Keratinocyte (primary cell): ENCODE measurements around the gene CCDC192. TPM values are rescaled to one million over a fixed set of nuclear protein-coding genes. Genes with fewer than 3 reads are reported as not detected.

ENCODE experiments used
- DNase-seq: peaks from one replicate; pipeline ENCODE4 v3.0.0-alpha.2; 2011; ENCODE audit warnings: low read depth, missing footprints, low spot score
- FAIRE-seq: peaks from 2 replicates; lab custom pipeline; 2011; peaks lifted over from hg19 to GRCh38; lab: Jason Lieb, UNC
- H2AFZ ChIP-seq: 2 replicates; pipeline ENCODE4 v1.6.0; 2012; ENCODE audit warnings: low read length, control low read depth, inconsistent platforms; ENCODE audit not compliant: control insufficient read depth
- H3K27ac ChIP-seq: 2 replicates; pipeline ENCODE4 v1.5.1; 2011; ENCODE audit warnings: low read length; ENCODE audit not compliant: control insufficient read depth, insufficient read depth
- H3K27me3 ChIP-seq: 3 replicates; pipeline ENCODE4 v1.6.0; 2011; ENCODE audit warnings: low read length; ENCODE audit not compliant: control insufficient read depth, insufficient read depth; ENCODE audit errors: extremely low read depth
- H3K36me3 ChIP-seq, 2 experiments: 2 replicates in 1 of 2; 3 replicates in 1 of 2; pipeline ENCODE4 v1.5.1; 2011; ENCODE audit warnings: low read length in 2 of 2, mild to moderate bottlenecking in 1 of 2; ENCODE audit not compliant: control insufficient read depth in 2 of 2, insufficient read depth in 2 of 2; ENCODE audit errors: extremely low read depth in 1 of 2
- H3K4me1 ChIP-seq: 3 replicates; pipeline ENCODE4 v1.5.1; 2011; ENCODE audit warnings: low read length; ENCODE audit not compliant: control insufficient read depth, insufficient read depth; ENCODE audit errors: extremely low read depth
- H3K4me2 ChIP-seq: 3 replicates; pipeline ENCODE4 v1.6.0; 2011; ENCODE audit warnings: low read depth, low read length; ENCODE audit not compliant: control insufficient read depth, insufficient read depth; ENCODE audit errors: extremely low read depth
- H3K4me3 ChIP-seq, 3 experiments: fragments of 200-600 bp in 1 of 3; sonication (generic) in 1 of 3; 2 replicates in 2 of 3; 3 replicates in 1 of 3; pipeline ENCODE4 v1.5.1; 2011 to 2016; ENCODE audit warnings: low read length in 3 of 3, mild to moderate bottlenecking in 3 of 3, control low read depth in 2 of 3, inconsistent platforms in 1 of 3, low read depth in 1 of 3, mixed read lengths in 1 of 3, mixed run types in 1 of 3, moderate library complexity in 1 of 3; ENCODE audit not compliant: control insufficient read depth in 2 of 3, insufficient read depth in 2 of 3; ENCODE audit errors: extremely low read depth in 1 of 3
- H3K79me2 ChIP-seq: 2 replicates; pipeline ENCODE4 v1.6.0; 2012; ENCODE audit warnings: low read length; ENCODE audit not compliant: control insufficient read depth, insufficient read depth
- H3K9ac ChIP-seq: 3 replicates; pipeline ENCODE4 v1.6.0; 2011; ENCODE audit warnings: low read length; ENCODE audit not compliant: control insufficient read depth, insufficient read depth; ENCODE audit errors: extremely low read depth
- H3K9me1 ChIP-seq: 3 replicates; pipeline ENCODE4 v1.6.0; 2011; ENCODE audit warnings: low read length; ENCODE audit not compliant: control insufficient read depth, insufficient read depth; ENCODE audit errors: extremely low read depth
- H3K9me3 ChIP-seq: 2 replicates; pipeline ENCODE4 v1.5.1; 2012; ENCODE audit warnings: low read depth, low read length; ENCODE audit not compliant: control insufficient read depth
- H4K20me1 ChIP-seq: 3 replicates; pipeline ENCODE4 v1.6.0; 2011; ENCODE audit warnings: low read length; ENCODE audit not compliant: control insufficient read depth, insufficient read depth; ENCODE audit errors: extremely low read depth
- EZH2 ChIP-seq: IDR thresholded peaks from one replicate; pipeline ENCODE4 v1.6.1; 2012; ENCODE audit warnings: inconsistent platforms, mild to moderate bottlenecking, low read length, moderate library complexity
- dilution Hi-C: fragments of 300-500 bp; cut with MboI; formaldehyde crosslinking; loops from one replicate; pipeline ENCODE4 v1.7.0; 2020; ENCODE audit warnings: low sequenced_read_pairs; ENCODE audit not compliant: extremely low pct_ligation_motif_present
- polyA plus RNA-seq, 5 experiments: library from polyadenylated mRNA; depleted of rRNA in 3 of 5; stranded (reverse) in 3 of 5; stranded (forward) in 1 of 5; unstranded in 1 of 5; fragments of >200 nt; gene quantifications; 1 replicate in 1 of 5; 2 replicates in 3 of 5; 3 replicates in 1 of 5; pipeline versions ENCODE4 v1.2.1 to v1.2.3, GENCODE V29; 2011 to 2012; ENCODE audit warnings: missing spikeins in 2 of 5, low read depth in 1 of 5, low replicate concordance in 1 of 5
- TF ChIP-seq, protein P1 (sequence below), 3 experiments: IDR thresholded peaks in 1 of 3; conservative IDR thresholded peaks in 1 of 3; optimal IDR thresholded peaks in 1 of 3; 2 replicates in 2 of 3; 3 replicates in 1 of 3; pipeline versions ENCODE3 to v1.5.1; 2011; ENCODE audit warnings: low read length in 3 of 3, mild to moderate bottlenecking in 3 of 3, moderate library complexity in 2 of 3, control low read depth in 1 of 3, inconsistent platforms in 1 of 3; ENCODE audit not compliant: insufficient read depth in 2 of 3; ENCODE audit errors: extremely low read depth in 1 of 3

CCDC192 gene
- polyA plus RNA-seq, 1 donor (not counting 4 experiments of a cell fraction or from before 2014, with no cell fraction given): not detected

DNA sequence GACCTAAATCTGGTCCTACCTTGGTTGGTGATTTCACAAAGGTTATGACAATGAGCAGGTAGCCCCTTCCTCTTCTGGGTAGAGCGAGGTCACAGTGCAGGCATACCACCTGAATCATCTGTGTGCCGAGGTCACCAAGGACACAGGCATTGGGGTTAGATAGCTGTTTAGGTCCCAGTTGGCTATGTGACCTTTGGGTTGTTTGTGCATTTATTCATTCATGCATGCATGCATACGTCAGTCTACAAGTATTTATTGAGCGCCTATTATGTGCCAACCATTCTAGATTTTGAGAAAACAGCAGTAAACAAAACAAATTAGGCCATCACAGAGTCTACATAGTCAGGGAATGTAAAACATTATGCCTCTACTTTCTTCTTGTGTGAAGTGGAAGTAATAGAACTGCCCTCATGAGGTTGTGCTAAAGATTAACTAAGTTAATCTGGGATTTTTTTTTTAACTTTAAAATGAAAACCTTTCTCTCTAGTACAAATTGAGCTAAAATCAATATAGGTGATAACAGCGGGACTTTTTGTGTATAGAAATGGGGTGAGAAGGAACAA lies 275.6 kb downstream of the CCDC192 start:
- FAIRE-seq: no peak

DNA sequence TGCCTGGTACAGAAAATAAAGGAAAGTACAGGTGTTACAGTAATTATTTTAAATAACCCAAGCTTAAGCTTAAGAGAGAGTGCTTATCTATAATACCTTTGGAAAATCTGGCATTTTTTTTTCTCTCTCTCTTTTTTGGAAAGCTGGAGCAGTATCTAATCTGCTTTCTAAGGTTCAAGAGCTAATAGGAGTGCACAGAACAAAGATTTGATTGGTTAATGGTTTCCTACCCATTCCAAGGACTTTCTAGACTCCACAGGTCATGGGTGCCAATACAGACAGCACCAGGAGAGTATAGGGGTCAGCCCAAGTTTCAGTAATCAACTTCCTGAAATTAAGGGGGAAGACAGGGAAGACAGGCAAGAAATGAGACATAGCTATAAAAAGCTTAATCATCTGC lies 276.3 kb downstream of the CCDC192 start:
- Histone ChIP-seq H3K27ac (no peak overlapping the region), H2AFZ (no peak overlapping the region), H4K20me1 (no peaks in the 10 kb centered on the region), H3K4me3 (no peak overlapping the region), H3K4me2 (no peak overlapping the region), H3K27me3 (no peaks in the 10 kb centered on the region), H3K36me3 (no peaks in the 10 kb centered on the region), H3K4me1 (no peaks in the 10 kb centered on the region), H3K79me2 (no peaks in the 10 kb centered on the region), H3K9ac (no peak overlapping the region), H3K9me1 (no peaks in the 10 kb centered on the region), H3K9me3 (no peaks in the 10 kb centered on the region)
- no peak for DNase-seq
- no peak for FAIRE-seq
- TF ChIP-seq, protein P1, sequence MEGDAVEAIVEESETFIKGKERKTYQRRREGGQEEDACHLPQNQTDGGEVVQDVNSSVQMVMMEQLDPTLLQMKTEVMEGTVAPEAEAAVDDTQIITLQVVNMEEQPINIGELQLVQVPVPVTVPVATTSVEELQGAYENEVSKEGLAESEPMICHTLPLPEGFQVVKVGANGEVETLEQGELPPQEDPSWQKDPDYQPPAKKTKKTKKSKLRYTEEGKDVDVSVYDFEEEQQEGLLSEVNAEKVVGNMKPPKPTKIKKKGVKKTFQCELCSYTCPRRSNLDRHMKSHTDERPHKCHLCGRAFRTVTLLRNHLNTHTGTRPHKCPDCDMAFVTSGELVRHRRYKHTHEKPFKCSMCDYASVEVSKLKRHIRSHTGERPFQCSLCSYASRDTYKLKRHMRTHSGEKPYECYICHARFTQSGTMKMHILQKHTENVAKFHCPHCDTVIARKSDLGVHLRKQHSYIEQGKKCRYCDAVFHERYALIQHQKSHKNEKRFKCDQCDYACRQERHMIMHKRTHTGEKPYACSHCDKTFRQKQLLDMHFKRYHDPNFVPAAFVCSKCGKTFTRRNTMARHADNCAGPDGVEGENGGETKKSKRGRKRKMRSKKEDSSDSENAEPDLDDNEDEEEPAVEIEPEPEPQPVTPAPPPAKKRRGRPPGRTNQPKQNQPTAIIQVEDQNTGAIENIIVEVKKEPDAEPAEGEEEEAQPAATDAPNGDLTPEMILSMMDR (optimal IDR thresholded peaks at IDR 0.05 in 1 of 3, IDR thresholded peaks at IDR 0.05 in 1 of 3, conservative IDR thresholded peaks at IDR 0.05 in 1 of 3; ENCODE audit: extremely low read depth in 1 of 3, insufficient read depth in 2 of 3, low read length in 3 of 3): no peak
- no peak for TF ChIP-seq EZH2
- dilution Hi-C loops: no loop called here

More for the DNA sequence above, 275.6 kb downstream of the CCDC192 start:
- H3K27me3 ChIP-seq: no peaks in the 10 kb centered on the region
- no peaks in the 10 kb centered on the region for H3K79me2 ChIP-seq
- TF ChIP-seq, protein P1 (optimal IDR thresholded peaks at IDR 0.05 in 1 of 3, IDR thresholded peaks at IDR 0.05 in 1 of 3, conservative IDR thresholded peaks at IDR 0.05 in 1 of 3; ENCODE audit: extremely low read depth in 1 of 3, insufficient read depth in 2 of 3, low read length in 3 of 3): no peak
- no peak for TF ChIP-seq EZH2
- H3K9me1 ChIP-seq: no peaks in the 10 kb centered on the region
- no peak overlapping the region for H3K4me2 ChIP-seq
- H3K9me3 ChIP-seq: no peaks in the 10 kb centered on the region
- dilution Hi-C loops: no loop called here
- no peaks in the 10 kb centered on the region for H3K4me1 ChIP-seq
- no peak overlapping the region for H3K4me3 ChIP-seq
- DNase-seq: no peak
- no peak overlapping the region for H2AFZ ChIP-seq
- H3K36me3 ChIP-seq: no peaks in the 10 kb centered on the region
- H3K27ac ChIP-seq: no peak overlapping the region
- H4K20me1 ChIP-seq: no peaks in the 10 kb centered on the region
- H3K9ac ChIP-seq: no peak overlapping the region
